ENCODE data around the gene ETFA.

DNA sequence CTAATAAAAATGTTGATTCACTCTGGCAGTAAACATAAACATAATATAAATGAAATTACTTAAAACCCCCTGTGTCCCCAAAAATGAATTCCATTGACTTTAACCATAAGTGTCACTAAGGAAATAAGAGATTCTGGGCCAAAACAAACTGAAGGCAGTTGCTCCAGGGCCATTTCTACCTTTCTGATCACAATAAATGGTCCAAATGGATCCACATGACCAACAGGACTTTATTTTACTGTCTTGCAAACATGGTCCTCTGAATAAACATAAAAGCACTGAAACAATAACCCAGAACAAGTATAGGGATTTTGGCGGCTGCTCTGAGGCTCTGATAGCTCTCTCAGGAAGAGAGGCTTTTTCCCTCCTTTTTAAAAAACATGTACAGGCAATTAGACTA is 77.3 kb downstream of the ETFA start:
- no peak for TF ChIP-seq EP300 (IDR thresholded peaks at IDR 0.05; ENCODE audit: low read depth)
- no peak for TF ChIP-seq POLR2AphosphoS5 (IDR thresholded peaks at IDR 0.05)
